Renal cortex interstitium (tissue), 11 donors: ENCODE data around the gene ZNF432. TPM values are rescaled to one million over a fixed set of nuclear protein-coding genes. Genes with fewer than 3 reads are reported as not detected.
"Not testable (repeated sequence)": the region's sequence is repeated elsewhere in the genome, so short reads cannot be mapped to it uniquely, and the experiment has no call there.

ENCODE experiments used
- DNase-seq, 11 donors: peaks; one replicate each; pipeline ENCODE4 v3.0.0-alpha.2; 2013; ENCODE audit warnings: low read depth in 9 of 11, low spot score in 4 of 11; ENCODE audit errors: extremely low read depth in 1 of 11
- polyA plus RNA-seq, 3 donors: library from polyadenylated mRNA; unstranded; fragments of 120-200 nt; gene quantifications; one replicate each; pipeline ENCODE4 v1.2.1, GENCODE V29; 2013; ENCODE audit not compliant: insufficient read length in 3 of 3

The ZNF432 gene
- polyA plus RNA-seq, 3 donors: 22.6 to 25.1 (median 24.9) TPM

- DNase-seq: not testable (repeated sequence)
Observed at GRCh38 chr19:52026255-52026990, 22.2 kb downstream of the ZNF432 start.

DNA sequence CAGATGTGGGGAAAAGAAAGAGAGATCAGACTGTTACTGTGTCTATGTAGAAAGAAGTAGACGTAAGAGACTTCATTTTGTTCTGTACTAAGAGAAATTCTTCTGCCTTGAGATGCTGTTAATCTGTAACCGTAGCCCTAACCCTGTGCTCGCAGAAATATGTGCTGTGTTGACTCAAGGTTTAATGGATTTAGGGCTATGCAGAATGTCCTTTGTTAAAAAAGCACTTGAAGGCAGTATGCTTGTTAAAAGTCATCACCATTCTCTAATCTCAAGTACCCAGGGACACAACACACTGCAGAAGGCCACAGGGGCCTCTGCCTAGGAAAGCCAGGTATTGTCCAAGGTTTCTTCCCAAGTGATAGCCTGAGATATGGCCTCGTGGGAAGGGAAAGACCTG, 24.2 kb downstream of the ZNF432 start:
- DNase-seq: not testable (repeated sequence)

- no peak for DNase-seq
Observed at GRCh38 chr19:52022193-52022592, 26.4 kb downstream of the ZNF432 start.

DNA sequence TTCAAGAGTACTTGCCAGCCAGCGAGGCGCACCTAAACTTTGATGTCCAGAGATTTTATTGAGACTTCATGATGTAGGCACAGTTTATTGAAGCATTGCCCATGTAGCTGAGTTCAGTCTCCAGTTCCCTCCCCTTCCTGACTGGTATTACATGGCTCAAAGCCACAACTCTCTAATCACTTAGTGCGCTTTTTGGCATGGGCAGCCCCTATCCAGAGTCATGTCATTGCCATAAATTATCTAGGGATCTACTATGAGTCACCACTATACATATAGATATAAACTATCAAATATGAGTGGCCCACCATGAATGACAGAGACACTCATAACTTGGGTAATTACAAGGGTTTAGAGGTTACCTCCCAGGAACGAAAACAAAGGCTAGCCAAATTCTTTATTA, 28.1 kb downstream of the ZNF432 start:
- no peak for DNase-seq

DNA sequence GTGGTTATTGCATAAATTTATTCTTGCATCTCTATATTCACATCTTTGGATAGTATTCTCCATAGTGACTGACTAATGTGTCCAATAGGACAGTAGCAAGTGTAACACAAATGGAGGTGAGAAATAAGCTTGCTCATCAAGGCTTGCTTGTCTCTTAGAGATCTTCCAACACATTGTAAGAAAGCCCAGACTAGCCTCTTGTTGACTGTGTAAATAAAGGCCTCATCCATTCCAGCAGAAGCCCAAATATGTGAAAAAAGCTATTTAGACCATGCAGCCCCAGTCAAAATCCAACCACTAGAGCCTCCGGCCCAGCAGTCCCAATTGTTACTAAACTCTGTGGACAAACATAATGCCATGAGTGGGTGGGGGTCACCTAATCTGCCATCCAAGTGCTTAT, 38.0 kb downstream of the ZNF432 start:
- no peak for DNase-seq

- peak; percentile 79 to 91 (median 89) for DNase-seq
Observed at GRCh38 chr19:52007806-52008557, 40.7 kb downstream of the ZNF432 start, which contains the start of gene ZNF615. Gene ZNF615, minus strand, starts transcription at chr19:52008211. Its CDS starts 4,500 bp downstream, at chr19:52003711.

- peak in 3 of 11 donors; percentile 4 to 13 (median 11) for DNase-seq
Observed at GRCh38 chr19:52007451-52007805, 41.2 kb downstream of the ZNF432 start.

DNA sequence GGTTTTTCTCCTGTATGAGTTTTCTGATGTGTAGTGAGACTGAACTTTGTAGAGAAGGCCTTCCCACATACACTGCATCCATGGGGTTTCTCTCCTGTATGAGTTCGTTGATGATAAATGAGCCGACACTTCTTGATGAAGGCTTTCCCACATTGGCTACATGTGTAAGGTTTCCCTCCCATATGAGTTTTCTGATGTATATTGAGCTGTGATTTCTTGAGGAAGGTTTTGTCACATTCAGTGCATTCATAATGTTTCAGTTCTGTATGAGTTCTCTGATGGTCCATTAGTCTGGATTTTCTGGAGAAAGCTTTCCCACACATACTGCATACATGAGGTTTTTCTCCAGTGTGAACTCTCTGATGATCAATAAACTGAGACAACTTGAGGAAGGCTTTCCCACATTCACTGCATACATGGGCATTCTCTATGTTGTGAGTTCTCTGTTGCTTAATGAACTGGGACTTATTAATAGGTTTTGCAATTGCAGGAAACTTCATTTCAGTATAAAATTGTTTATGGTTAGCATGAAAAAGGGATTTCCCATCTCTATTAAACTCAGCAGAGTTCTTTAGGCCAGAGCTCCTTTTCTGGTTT, 54.5 kb downstream of the ZNF432 start:
- DNase-seq: no peak

DNA sequence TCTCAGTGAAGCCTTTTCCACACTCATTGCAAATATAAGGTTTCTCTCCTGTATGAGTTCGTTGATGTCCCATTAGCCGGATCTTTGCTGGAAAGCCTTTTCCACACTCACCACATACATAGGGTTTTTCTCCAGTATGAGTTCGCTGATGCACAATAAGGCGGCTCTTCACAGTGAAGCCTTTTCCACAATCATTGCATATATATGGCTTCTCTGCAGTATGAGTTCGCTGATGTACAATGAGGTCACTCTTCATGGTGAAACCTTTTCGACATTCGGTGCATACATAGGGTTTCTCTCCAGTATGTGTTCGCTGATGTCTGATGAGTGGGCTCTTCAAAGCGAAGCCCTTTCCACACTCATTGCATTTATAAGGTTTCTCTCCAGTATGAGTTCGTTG, 55.2 kb downstream of the ZNF432 start:
- no peak for DNase-seq

DNA sequence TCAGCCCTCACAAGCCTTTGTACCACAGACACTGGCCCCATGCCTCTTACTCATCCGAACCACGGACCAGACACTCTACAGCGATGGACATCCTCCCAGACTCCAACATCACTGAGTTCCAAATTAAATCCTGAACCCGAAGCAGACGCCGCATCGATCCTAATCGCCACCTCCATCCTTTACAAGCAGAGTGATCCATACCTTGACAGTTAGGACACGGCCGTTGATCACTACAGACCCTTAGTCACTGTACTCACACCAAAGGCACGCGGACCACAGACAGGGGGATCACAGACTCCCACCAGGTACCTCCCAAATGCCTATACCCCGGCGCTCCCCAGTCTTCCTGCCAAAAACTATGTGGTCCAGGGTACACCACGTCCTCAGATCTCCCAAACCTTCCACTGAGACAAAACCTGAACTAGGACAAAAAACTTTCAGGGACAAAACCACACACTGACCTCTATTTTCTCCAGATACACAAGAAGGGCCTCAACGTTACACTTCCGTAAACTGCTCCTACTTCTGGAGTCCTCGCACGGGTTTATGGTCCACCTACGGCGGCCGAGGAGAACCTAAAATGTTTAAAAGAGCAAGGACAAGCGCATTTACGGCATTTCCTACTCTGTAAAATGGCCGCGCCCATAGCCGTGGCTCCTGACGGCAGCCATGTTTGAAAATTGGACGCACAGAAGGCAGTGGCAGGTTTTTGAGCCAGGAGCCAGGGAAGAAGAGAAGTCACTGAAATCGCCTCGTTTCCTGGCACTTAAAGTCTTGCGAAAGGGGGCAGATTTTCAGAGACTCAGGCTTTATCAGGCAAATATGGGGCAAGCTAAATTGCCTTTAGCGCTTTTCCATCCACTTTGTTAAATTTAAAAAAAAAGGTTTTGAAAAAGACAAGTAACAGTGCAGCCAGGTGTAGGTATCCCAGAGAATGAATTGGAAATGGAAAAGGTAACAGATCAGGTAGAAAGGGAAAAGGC, 62.0 kb downstream of the ZNF432 start, which contains the start of gene ZNF350:
Gene ZNF350 (minus strand): TSS at position 532 of the 983 bp plus-strand sequence. CDS start 12,480 bp downstream, outside the sequence.
- DNase-seq: peak; percentile 84 to 97 (median 93)

- DNase-seq: no peak
Observed at GRCh38 chr19:51983361-51983760, 65.3 kb downstream of the ZNF432 start.

Other genes with a start within 250 kb of the ZNF432 start
- 10 to 100 TPM; 41.0 to 47.7 (median 44.2) TPM for gene ZNF577, start 160.9 kb downstream of the ZNF432 start, polyA plus RNA-seq
- gene ZNF649, start 143.8 kb downstream of the ZNF432 start, polyA plus RNA-seq: 10 to 100 TPM; 27.5 to 32.0 (median 29.3) TPM
- gene ZNF613, start 121.4 kb downstream of the ZNF432 start, polyA plus RNA-seq: 10 to 100 TPM; 13.3 to 13.9 (median 13.7) TPM
- gene ZNF350, start 62.0 kb downstream of the ZNF432 start, polyA plus RNA-seq: 10 to 100 TPM; 16.9 to 22.1 (median 18.7) TPM
- gene ZNF615, start 40.6 kb downstream of the ZNF432 start, polyA plus RNA-seq: 10 to 100 TPM; 15.7 to 19.8 (median 19.1) TPM
- gene ZNF614, start 20.5 kb downstream of the ZNF432 start, polyA plus RNA-seq: 10 to 100 TPM; 15.5 to 18.9 (median 18.4) TPM
- gene ZNF841, start 46.9 kb upstream of the ZNF432 start, polyA plus RNA-seq: 10 to 100 TPM; 15.9 to 28.2 (median 16.8) TPM
- gene ZNF616, start 91.1 kb upstream of the ZNF432 start, polyA plus RNA-seq: 10 to 100 TPM; 18.3 to 23.3 (median 20.4) TPM
- gene ZNF836, start 122.8 kb upstream of the ZNF432 start, polyA plus RNA-seq: 10 to 100 TPM; 14.0 to 26.3 (median 15.7) TPM
- gene PPP2R1A, start 141.2 kb upstream of the ZNF432 start, polyA plus RNA-seq: 100 to 1,000 TPM; 449 to 497 (median 453) TPM
- gene ZNF766, start 220.7 kb upstream of the ZNF432 start, polyA plus RNA-seq: 10 to 100 TPM; 18.6 to 23.1 (median 19.7) TPM
- 10 to 100 TPM; 15.8 to 19.1 (median 17.2) TPM for gene ZNF480, start 248.3 kb upstream of the ZNF432 start, polyA plus RNA-seq